M059J (cell line): ENCODE results near the gene BMP7. TPM values are rescaled to one million over a fixed set of nuclear protein-coding genes. Genes with fewer than 3 reads are reported as not detected.
"Not testable (repeated sequence)": the region's sequence is repeated elsewhere in the genome, so short reads cannot be mapped to it uniquely, and the experiment has no call there.

ENCODE experiments used
- DNase-seq: peaks from one replicate; pipeline ENCODE4 v3.0.0-alpha.2; 2012; ENCODE audit warnings: low read depth
- total RNA-seq: library from RNA; depleted of rRNA; stranded (reverse); fragments of >200 nt; shearing (Covaris generic); gene quantifications from 2 replicates; pipeline ENCODE4 v1.2.3, GENCODE V29; 2014

BMP7 gene
- total RNA-seq, 1 experiment from 2014 or later, result 0.22 TPM

GRCh38 chr20:57265336-57265996 lies 975 bp downstream of the BMP7 start:
- DNase-seq, result no peak

GRCh38 chr20:57264908-57265335 lies 1.5 kb downstream of the BMP7 start:
- DNase-seq, result not testable (repeated sequence)

GRCh38 chr20:57263801-57264792 lies 2.3 kb downstream of the BMP7 start:
- DNase-seq, result no peak

- no peak for DNase-seq
Observed at GRCh38 chr20:57262784-57263609, 3.4 kb downstream of the BMP7 start.

GRCh38 chr20:57262301-57262700 lies 4.1 kb downstream of the BMP7 start:
- no peak for DNase-seq

GRCh38 chr20:57261457-57262251 lies 4.8 kb downstream of the BMP7 start:
- DNase-seq, result no peak

- no peak for DNase-seq
Observed at GRCh38 chr20:57260934-57261333, 5.5 kb downstream of the BMP7 start.

- DNase-seq, result no peak
Observed at GRCh38 chr20:57259938-57260921, 6.2 kb downstream of the BMP7 start.

- no peak for DNase-seq
Observed at GRCh38 chr20:57259121-57259937, 7.1 kb downstream of the BMP7 start.

GRCh38 chr20:57257701-57258453 lies 8.6 kb downstream of the BMP7 start:
- no peak for DNase-seq

GRCh38 chr20:57256908-57257307 lies 9.5 kb downstream of the BMP7 start:
- no peak for DNase-seq

GRCh38 chr20:57256205-57256604 lies 10.2 kb downstream of the BMP7 start:
- no peak for DNase-seq

GRCh38 chr20:57255183-57255582 lies 11.3 kb downstream of the BMP7 start:
- no peak for DNase-seq

GRCh38 chr20:57252559-57253162 lies 13.8 kb downstream of the BMP7 start:
- DNase-seq, result no peak

- no peak for DNase-seq
Observed at GRCh38 chr20:57251949-57252348, 14.5 kb downstream of the BMP7 start.

GRCh38 chr20:57251344-57251743 lies 15.1 kb downstream of the BMP7 start:
- DNase-seq, result peak; percentile 48

- DNase-seq, result no peak
Observed at GRCh38 chr20:57250607-57251343, 15.7 kb downstream of the BMP7 start.
